ENCODE results near the gene SLC36A2.
"Not testable (repeated sequence)": the region's sequence is repeated elsewhere in the genome, so short reads cannot be mapped to it uniquely, and the experiment has no call there.

SLC36A2 gene

GRCh38 chr5:151320481-151320880 lies 26.9 kb downstream of the SLC36A2 start:
- DNase-seq, result no peak

- DNase-seq, result no peak
Observed at GRCh38 chr5:151318850-151319732, 28.3 kb downstream of the SLC36A2 start.

- no peak for DNase-seq
Observed at GRCh38 chr5:151317871-151318270, 29.5 kb downstream of the SLC36A2 start.

- DNase-seq, result peak; percentile 81 to 85
Observed at GRCh38 chr5:151315998-151316597, 31.3 kb downstream of the SLC36A2 start.

GRCh38 chr5:151313357-151313756 lies 34.0 kb downstream of the SLC36A2 start:
- DNase-seq, result no peak

- no peak for DNase-seq
Observed at GRCh38 chr5:151312756-151313324, 34.5 kb downstream of the SLC36A2 start.

GRCh38 chr5:151310932-151311331 lies 36.4 kb downstream of the SLC36A2 start:
- no peak for DNase-seq

- DNase-seq, result not testable (repeated sequence)
Observed at GRCh38 chr5:151309821-151310220, 37.5 kb downstream of the SLC36A2 start.

GRCh38 chr5:151309266-151309665 lies 38.1 kb downstream of the SLC36A2 start:
- not testable (repeated sequence) for DNase-seq

- DNase-seq, result no peak
Observed at GRCh38 chr5:151303666-151304065, 43.7 kb downstream of the SLC36A2 start, which contains the start of gene SLC36A3. SLC36A3 (minus strand) TSS chr5:151303766; CDS start chr5:151303354, 412 bp downstream.

GRCh38 chr5:151298063-151298855 lies 49.1 kb downstream of the SLC36A2 start:
- DNase-seq, result no peak

GRCh38 chr5:151296974-151297373 lies 50.4 kb downstream of the SLC36A2 start:
- no peak for DNase-seq

GRCh38 chr5:151296478-151296830 lies 50.9 kb downstream of the SLC36A2 start:
- no peak for DNase-seq

GRCh38 chr5:151295791-151296477 lies 51.4 kb downstream of the SLC36A2 start:
- no peak for DNase-seq

GRCh38 chr5:151295138-151295537 lies 52.2 kb downstream of the SLC36A2 start:
- DNase-seq, result no peak

GRCh38 chr5:151293624-151294023 lies 53.7 kb downstream of the SLC36A2 start:
- no peak for DNase-seq

- no peak for DNase-seq
Observed at GRCh38 chr5:151288180-151288579, 59.2 kb downstream of the SLC36A2 start.

- no peak for DNase-seq
Observed at GRCh38 chr5:151286246-151286645, 61.1 kb downstream of the SLC36A2 start.

- no peak for DNase-seq
Observed at GRCh38 chr5:151285683-151286082, 61.7 kb downstream of the SLC36A2 start.

GRCh38 chr5:151284392-151284967 lies 62.9 kb downstream of the SLC36A2 start:
- DNase-seq, result peak in 1 of 2 experiments; percentile 14

- no peak for DNase-seq
Observed at GRCh38 chr5:151283120-151283825, 64.1 kb downstream of the SLC36A2 start.
